ENCODE results near the gene FAM163B.

- TF ChIP-seq POLR2A (IDR thresholded peaks at IDR 0.05) (no peak), POLR2AphosphoS5 (IDR thresholded peaks at IDR 0.05) (no peak), EP300 (IDR thresholded peaks at IDR 0.05) (no peak)
- TF ChIP-seq, protein P1, sequence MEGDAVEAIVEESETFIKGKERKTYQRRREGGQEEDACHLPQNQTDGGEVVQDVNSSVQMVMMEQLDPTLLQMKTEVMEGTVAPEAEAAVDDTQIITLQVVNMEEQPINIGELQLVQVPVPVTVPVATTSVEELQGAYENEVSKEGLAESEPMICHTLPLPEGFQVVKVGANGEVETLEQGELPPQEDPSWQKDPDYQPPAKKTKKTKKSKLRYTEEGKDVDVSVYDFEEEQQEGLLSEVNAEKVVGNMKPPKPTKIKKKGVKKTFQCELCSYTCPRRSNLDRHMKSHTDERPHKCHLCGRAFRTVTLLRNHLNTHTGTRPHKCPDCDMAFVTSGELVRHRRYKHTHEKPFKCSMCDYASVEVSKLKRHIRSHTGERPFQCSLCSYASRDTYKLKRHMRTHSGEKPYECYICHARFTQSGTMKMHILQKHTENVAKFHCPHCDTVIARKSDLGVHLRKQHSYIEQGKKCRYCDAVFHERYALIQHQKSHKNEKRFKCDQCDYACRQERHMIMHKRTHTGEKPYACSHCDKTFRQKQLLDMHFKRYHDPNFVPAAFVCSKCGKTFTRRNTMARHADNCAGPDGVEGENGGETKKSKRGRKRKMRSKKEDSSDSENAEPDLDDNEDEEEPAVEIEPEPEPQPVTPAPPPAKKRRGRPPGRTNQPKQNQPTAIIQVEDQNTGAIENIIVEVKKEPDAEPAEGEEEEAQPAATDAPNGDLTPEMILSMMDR (IDR thresholded peaks at IDR 0.05), result no peak
These were observed 31.6 kb upstream of the FAM163B start for GRCh38 chr9:133640580-133641395.
